Left kidney (tissue), 2 donors: ENCODE results near the gene CNTN4. TPM values are rescaled to one million over a fixed set of nuclear protein-coding genes. Genes with fewer than 3 reads are reported as not detected.

Experiments
- DNase-seq: peaks from one replicate; pipeline ENCODE4 v3.0.0-alpha.2; 2013
- polyA plus RNA-seq: library from polyadenylated mRNA; unstranded; fragments of 120-200 nt; gene quantifications from one replicate; pipeline ENCODE4 v1.2.1, GENCODE V29; 2013; ENCODE audit not compliant: insufficient read length

Gene CNTN4
- polyA plus RNA-seq, 1 donor, result 30.1 TPM

DNA sequence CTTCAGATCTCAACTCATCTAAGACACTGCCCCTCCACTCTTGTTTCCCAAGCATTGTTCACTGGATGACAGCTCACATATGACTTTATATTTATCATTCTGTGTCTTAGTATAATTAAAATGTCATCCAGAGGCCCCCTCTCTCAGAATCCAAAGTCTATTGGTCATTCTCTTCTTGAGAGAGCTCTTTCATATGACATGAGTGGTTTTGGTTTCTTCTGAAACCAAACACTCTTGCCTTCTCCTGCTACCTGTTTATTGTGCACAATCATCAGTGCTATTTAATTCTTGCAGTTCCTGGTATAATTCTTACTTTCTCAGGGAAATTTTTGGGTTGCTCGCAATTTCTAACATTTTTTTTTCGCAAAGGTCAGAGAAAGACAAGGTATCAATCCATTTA, 762.0 kb downstream of the CNTN4 start:
- no peak for DNase-seq

DNA sequence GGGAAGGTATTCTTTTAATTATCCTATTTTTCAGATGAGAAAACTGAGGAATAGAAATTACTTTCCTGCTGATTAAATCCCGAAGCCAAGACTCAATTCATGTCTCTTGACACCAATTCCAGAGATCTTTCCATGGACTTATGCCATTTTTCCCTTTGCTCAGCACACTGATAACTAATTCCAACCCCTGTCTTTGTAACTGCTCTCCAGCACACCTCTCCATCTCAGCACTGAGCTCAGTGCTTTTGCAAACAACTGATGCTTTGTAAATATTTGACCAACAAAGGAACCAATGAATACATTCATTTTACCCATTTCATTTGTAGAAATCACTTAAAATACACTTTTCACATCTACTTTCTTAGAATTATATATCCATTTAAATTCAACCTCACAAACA, 762.5 kb downstream of the CNTN4 start:
- no peak for DNase-seq

DNA sequence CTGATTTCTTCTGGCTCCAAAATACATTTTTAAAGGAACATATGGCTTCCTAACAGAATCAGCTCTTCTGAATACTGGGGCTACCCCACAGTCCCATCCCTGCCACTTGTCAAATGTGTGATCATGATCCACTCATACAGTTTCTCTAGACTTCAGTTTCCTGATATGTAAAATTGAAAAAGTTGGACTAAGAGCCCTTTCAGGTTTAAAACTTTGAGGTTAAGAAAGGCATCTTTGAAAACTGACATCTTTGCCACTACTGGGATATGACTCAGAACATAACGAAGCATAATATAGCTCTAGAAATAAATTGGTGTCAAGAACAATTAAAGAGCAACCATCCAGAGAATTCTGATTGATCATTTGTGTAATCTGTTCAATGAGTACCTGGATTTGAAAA, 763.3 kb downstream of the CNTN4 start:
- DNase-seq, result no peak

DNA sequence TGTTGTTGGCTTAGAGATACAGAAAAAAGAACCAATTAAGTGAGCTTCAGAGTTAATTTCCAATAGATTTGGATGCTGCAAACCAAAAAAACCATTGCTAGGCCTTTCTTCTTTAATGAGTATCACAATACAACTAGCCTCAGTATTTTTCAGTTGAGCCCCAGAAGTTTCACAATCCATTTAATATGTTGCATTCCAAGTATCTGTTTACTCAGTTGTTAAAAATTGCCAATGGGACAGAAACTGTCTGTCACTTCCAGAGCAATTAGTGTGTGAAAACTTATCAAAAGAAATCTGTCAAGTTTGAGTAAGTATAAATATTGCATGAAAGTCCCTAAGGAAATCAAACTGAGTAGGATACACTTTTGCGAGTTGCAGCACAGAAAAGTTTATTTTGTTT, 763.7 kb downstream of the CNTN4 start:
- no peak for DNase-seq

DNA sequence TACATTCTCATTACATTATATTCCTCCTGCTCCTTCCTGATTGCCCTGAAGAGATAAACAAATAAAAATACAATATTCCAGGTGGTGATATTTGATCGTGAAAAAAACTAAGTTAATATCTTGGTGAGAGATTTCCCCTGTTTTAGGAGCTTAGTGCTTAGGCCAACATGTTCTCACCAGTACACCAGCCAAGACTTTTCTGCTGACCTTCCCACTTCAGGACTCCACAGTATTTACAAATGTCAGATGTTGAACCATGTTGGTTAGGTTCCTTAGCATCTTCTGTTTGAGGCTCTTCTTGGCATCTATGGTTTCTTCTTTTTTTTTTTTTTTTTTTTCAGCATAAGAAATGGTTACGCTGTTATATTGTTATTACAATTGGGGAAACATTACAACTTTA, 764.5 kb downstream of the CNTN4 start:
- DNase-seq, result no peak

DNA sequence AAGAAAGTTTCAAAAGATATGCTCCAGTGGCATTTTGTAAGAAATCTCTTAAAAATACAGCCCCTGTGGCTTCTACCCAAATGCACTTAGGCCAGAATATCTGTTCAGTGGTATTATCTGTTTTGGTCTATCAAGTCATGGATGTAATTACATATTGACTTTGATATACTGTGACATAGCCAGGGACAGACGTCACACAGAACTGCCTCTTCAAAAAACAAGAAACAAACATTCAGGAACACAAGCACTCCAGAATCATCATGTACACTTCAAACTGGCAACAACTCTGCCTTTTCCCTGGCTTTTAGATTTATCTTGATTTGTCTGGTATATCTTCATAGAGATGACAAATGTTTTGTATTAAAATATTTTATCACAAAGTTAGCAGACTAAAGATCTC, 771.2 kb downstream of the CNTN4 start:
- no peak for DNase-seq

DNA sequence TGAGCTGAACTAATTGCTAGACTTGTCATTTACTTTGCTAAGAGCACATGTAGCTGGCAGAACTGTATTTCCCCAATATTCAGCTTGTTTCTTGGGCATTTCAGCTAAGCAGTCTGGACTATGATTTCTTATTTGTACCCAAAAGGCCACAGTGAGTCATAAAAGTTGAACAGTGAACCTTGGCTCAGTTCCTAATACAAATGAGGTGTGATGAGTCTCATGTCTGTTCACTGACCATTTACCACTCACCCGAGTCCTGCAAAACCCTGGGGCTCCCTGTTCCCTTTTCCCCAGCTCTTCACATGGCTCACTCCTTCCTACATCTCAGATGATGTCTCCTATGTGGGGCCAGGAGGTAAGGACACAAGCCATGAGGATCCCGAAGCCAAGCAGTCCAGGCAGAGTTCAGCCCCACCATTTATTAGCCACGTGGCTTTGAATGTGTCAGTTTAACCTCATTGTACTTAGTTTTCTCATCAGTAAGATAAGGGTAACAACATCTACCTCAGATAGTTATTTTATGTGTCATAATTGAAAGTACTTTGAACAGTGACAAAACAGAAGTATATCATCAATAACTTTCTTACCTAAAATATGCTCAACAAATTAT, 772.2 kb downstream of the CNTN4 start:
- DNase-seq, result no peak

DNA sequence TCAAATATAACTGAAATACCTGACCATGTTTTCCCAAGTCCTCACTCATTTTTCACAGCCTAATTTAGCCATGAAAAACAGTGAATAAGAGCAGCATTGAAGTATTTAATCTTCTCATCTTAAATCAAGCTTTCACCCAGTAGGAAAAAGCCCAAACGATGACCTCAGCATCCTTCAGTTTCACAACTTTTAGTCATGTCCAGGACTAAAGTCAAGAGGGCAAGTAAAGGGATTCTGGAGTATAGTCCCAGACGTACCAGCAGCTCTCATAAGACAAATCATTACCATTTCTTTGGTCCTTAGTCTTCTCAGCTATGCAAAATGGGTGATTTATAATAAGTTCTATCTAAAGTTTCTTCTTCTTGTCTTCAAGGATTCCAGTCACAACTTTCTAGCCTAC, 774.2 kb downstream of the CNTN4 start:
- no peak for DNase-seq

DNA sequence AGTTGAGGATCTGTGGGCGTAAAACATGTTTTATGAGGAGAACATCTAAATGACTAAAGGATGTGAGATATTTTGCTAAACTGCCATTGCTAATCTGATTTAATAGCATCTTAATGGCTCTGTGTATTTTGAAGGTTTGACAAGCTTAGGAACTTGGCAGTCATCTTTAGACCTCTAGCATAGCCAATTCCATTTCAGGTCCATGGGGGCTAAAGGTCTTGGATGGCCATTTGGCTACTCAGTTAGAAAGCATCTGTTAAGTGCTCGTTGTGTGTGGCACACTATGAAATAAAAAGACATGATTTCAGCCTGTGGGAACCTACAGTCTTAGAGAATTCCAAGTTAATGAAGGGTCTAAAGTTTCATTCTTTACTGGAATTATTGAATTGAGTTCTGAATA, 775.3 kb downstream of the CNTN4 start:
- no peak for DNase-seq

DNA sequence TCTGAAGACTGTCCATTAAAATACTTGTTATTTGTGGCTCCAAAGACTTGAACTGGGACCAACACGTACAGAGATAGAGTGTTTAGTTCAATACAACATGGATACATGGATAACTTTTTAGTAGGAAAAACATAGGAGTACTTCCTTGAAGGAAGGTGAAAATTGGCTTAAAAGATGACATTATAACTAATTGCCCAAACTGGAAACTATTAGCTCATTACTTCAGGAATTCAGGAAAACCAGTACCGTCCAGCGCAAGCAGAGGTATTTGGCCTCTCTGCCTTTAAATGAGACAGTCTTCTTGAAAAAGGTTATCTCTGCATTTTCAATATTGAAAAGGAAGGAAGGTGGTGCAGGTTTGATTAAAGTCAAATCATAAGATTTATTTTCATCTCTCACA, 777.0 kb downstream of the CNTN4 start:
- DNase-seq, result no peak

DNA sequence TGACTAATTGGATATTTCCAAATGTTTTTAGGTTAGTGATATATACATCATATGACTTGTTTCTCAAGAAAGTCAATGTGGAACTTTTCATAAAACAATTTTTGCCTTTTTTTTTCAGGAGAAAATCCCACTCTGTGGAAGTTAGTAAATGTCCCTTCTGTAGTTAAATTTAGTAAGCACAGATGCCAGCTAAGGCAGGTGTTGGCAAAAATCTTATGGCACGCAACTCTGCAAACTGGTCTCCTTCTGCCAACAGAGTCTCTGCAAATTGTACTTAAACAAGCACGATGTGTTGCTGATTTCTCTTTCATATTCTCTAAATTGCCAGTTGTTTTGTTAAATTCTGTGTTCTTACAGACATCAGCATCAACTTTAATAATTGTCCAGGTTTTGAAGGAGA, 777.7 kb downstream of the CNTN4 start:
- no peak for DNase-seq

DNA sequence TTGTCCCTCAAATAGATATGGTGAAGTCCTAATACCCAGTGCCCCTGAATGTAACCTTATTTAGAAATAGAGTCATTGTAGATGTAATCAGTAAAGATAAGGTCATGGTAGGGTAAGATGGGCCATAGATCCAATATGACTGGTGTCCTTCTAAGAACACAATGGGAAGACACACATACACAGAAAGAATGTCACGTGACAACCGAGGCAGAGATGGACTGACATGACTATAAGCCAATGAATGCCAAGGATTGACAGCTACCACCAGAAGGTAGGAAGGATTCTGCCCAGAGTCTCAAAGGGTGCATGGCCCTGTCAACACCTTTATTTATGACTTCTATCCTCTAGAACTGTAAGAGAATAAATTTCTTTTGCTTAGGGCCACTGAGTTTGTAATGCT, 780.4 kb downstream of the CNTN4 start:
- no peak for DNase-seq

DNA sequence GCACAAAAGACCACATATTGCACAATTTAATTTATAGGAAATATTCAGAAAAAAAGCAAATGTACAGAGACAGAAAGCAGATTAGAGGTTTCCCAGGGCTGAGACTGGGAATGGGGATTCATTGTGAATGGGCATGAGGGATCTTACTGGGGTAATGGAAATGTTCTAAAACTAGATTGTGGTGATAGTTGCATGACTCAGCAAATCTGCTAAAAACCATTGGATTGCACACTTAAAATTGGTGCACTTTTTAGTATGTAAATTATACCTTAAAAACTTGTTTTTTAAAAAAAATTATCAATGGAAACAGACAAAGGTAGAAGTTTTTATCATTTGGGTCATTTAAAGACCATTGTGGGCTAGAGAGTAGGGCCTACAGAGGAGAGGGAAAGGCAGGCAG, 780.9 kb downstream of the CNTN4 start:
- DNase-seq, result no peak

DNA sequence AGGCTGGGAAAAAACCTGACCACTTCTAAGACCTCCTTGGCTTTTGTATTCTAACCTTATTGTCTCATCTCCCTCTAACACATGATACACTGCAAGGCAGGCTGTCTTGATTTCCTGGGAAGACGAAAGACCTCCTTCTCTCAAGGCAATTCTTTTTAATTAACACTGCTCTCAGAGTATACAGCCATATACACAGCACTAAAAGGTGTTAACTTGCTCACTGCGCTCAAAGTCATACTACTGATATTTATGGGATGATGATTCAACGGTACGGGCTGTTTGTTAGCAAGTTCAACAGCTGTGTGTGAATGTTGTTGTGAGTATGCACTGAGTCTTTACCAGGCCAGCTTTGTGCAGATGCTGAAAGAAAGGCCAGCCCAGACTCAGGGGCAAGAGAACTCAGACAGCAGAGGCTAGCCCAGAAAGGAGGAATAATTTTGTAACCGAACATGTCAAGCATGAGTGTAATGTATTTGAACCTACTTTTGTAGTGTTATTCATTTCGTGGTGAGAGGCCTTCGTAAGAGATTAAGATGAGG, 781.6 kb downstream of the CNTN4 start:
- DNase-seq, result no peak

DNA sequence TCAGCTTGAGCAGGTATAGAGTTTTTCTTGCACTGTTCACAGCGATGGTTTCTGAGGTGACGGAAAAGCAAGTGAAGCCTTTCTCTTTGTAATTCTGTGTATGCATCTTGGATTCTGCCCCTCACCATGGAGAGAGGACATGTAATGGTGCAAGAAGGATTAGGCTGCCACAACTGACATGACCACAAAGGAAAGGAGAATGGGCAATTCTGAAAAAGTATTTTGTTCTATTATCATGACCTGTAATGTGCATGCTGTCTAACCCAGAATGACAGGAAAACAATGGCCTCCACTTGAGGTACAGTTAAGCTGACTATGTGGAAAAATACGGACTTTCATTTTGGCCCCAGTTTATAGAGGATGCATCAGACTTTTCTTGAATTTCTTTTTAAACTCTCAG, 784.6 kb downstream of the CNTN4 start:
- no peak for DNase-seq

DNA sequence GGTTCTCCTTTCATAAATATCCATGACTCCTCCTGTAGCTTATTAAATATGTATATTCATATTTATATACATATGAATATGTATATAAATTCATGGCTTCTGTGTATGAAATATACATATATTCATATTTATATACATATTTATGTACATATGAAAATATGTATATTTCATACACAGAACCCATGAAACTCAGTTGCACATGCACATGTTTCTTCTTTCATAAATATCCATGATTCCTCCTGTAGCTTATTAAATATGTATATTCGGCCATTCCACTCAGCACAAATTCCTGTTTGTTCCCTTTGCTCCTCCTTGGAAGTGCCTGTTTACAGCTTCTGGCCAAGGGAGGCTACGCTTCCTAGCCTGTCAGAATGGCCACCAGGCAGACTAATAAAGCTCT, 789.9 kb downstream of the CNTN4 start:
- no peak for DNase-seq

DNA sequence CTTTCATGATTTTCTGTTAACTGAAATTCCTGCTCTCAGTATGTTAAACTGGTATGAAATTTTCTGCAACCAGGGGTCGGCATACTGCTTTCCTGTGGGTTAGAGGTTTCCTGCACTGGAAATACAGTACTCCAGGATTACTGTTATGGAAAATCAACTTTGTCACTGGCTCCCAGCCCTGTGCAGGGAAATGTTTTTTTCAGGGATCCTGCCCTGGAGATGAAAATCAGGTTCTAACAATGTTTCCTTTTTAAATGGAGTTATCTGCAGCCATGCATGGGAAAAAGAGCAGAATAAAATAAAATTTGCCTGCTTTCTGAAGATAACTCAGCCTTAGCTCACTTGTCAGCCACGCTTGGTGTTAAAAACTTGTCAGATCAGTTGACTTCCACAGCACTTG, 791.1 kb downstream of the CNTN4 start:
- no peak for DNase-seq

DNA sequence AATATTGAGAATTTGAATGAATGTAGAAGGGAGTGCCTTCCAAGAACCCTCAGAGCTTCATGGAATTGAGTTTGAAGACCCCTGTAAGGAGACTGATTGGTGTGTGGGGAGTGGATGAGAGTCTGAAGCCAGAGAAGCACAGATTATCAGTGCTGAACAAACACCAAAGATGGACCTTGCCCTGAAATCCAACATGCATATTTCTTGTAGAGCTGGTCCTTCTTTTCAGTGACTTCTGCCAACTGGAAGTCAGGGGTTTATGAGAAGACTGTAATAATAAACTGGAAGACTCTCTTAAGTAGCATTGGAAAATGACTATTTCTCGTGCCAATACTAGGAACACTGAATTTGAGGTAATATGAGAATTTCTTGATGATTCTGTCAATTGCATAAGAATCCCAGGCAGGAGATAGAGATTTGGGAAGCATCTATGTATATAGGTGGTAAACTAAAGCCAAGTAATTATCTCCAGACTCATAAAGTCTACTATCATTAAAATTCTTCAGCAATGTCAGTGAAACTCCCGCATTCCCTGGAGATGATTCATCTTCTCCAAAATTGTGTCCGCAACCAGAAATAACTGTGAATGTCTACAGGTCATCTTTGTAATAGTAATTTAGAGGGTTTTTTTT, 797.8 kb downstream of the CNTN4 start:
- no peak for DNase-seq

DNA sequence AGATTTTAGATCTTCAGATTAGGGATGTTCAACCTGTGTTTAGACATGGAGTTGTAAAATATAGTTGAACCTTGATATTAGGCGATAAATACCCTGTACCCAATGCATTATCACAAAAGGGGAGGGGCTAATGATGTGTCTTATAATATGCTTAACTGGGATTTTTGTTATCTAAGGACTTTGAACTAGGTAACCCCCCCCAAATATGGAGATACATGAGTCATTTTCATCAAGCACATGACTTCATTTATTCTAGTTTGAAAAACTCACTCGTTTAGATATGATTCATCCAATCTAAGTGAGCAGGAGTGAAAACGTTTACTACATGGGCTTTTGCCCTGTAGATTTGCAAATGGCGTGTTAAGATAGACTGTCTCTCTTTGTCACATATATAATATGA, 799.2 kb downstream of the CNTN4 start:
- no peak for DNase-seq

DNA sequence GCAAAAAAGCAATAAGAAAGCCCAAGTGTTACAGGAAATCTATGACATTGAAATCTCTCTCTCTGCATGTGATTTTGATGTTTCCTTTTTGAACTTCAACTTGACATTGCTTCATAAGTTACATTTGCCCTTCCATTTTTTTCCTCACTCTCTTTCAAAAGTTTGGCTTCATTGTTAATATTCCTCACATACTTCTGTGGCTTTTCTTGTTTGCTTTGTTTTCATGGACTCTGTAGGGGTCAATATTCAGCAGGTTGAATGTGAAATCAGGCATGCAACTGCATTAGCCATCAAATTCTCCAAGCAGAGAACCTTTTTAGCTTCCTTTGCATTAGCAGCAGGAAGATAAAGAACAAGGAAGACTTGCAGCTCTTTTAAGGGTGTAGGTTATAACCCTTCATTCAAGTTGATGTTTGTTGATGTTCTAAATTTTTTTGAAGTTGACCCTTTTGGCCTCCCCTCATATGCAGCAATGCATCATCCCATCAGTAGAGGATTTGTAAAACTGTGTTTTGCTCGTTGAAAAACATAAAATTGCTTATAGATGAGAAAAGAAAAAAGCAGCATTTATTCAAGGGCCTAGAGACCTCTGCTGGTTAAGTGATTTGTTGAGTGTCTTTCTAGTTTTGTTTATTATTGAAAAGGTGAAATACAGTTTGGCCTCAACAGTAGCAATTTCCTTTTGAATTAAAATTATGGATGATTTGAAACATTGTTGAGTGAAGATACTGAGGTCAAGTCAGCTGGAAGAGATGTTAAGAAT, 800.1 kb downstream of the CNTN4 start:
- DNase-seq, result no peak

DNA sequence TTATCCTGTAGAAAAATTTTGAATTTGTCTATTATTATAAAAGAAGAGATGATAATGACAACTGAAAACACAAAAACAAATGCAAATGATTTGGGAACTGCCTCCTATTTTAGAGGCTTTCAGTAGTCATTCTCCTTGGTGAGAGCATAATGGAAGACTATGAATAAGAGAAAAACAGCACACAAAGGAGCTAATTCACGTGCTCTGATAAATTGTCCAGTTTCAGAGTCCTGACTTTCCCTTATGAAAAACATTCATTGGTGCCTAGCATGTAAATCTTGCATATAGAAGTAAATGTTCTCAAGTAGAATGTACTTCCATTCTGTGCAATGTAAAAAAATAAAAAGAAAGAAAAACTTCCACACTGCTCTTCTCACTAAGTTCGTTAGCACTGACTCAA, 805.4 kb downstream of the CNTN4 start:
- DNase-seq, result no peak

DNA sequence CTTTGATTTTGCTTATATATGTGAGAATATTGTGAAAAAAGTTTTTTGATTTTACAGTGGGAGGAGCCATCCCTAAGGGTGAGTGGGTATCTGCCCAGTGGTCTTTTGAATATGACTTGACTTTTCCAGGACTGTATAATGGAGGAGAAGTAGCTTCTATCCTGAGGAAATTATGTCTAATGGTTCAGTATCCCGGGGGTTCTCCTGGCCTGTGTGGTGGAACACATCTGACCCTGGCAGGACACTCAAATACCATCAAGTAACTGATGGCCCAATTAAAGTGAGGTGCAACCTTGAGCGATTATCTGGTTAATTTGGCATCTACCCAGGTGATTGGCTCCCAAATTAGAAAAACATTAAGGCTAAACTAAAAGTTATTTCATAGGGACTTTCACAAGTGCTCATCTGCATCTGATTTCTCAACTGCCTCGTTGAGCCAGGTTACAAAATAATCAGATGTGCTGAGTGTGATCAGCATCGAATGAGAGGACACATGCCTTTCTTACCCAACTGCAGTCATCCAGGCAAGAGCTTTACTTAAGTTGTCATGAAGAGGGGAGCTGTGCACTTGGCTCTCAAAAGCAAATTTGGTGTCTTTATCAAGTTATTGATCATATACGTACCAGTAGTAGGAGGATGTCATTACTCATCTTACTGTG, 810.2 kb downstream of the CNTN4 start:
- DNase-seq, result no peak

DNA sequence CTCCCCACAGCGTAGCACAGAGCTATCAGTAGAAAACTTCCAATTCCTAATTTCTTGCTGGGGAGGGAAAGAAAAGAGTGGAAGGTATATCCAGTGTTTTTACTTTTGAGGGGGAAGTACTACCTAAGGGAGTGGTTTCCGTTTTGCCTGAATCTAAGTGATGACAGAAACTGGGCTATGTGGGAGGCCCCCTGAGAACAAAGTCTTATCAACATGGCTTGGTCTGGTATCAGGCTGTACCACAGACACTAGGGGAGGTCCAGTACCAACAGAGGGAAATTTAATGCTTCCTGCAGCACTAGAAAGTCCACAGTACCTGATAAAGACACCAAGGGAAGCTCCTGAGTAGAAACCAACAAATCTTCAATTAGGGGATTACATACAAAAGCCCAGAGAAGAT, 812.3 kb downstream of the CNTN4 start:
- no peak for DNase-seq
